Endothelial cell of umbilical vein (primary cell): Measurements from ENCODE around the gene TNFRSF4. TPM values are rescaled to one million over a fixed set of nuclear protein-coding genes. Genes with fewer than 3 reads are reported as not detected.
A peak's percentile ranks its signal among the peaks of the same experiment; 100 is the strongest.

Experiments used
- BruUV-seq: library from RNA; stranded (reverse); fragments of 400-500 nt; replicated peaks from 2 replicates; lab custom pipeline; 2021; lab: Mats Ljungman, UMichigan
- CTCF ChIA-PET: fragments of 300-600, 350-600 bp; sonication (Branson Sonifier 250); formaldehyde crosslinking; loops from one replicate; lab custom pipeline; 2021; ENCODE audit warnings: antibody characterized with exemption, inconsistent platforms; lab: Charles Lee
- POLR2A ChIA-PET: fragments of 300-600, 350-600 bp; sonication (Branson Sonifier 250); formaldehyde crosslinking; loops from one replicate; lab custom pipeline; 2021; ENCODE audit warnings: antibody characterized with exemption, inconsistent platforms; lab: Charles Lee
- DNase-seq: peaks from one replicate; pipeline ENCODE4 v3.0.0-alpha.2; 2011; ENCODE audit warnings: low read depth, low spot score
- FAIRE-seq: peaks from 2 replicates; lab custom pipeline; 2011; peaks lifted over from hg19 to GRCh38; lab: Jason Lieb, UNC
- H2AFZ ChIP-seq: 2 replicates; pipeline ENCODE4 v1.6.0; 2012; ENCODE audit warnings: low read depth, low read length, control low read depth, inconsistent platforms
- H3K27ac ChIP-seq: 2 replicates; pipeline ENCODE4 v1.5.1; 2011; ENCODE audit warnings: low read depth, mild to moderate bottlenecking, control low read depth, low read length, moderate library complexity; ENCODE audit not compliant: insufficient read depth
- H3K27me3 ChIP-seq, 2 experiments: 2 replicates each; pipeline versions ENCODE4 v1.6.0 to v1.6.1; 2011; ENCODE audit warnings: low read length in 2 of 2, mixed read lengths in 1 of 2; ENCODE audit not compliant: control insufficient read depth in 2 of 2, insufficient read depth in 2 of 2
- H3K36me3 ChIP-seq, 2 experiments: 2 replicates in 1 of 2; 3 replicates in 1 of 2; pipeline ENCODE4 v1.5.1; 2011; ENCODE audit warnings: low read length in 2 of 2, mild to moderate bottlenecking in 1 of 2, moderate library complexity in 1 of 2; ENCODE audit not compliant: control insufficient read depth in 2 of 2, insufficient read depth in 2 of 2; ENCODE audit errors: extremely low read depth in 1 of 2
- H3K4me1 ChIP-seq: 3 replicates; pipeline ENCODE4 v1.5.1; 2011; ENCODE audit warnings: mild to moderate bottlenecking, low read length; ENCODE audit not compliant: control insufficient read depth, insufficient read depth; ENCODE audit errors: extremely low read depth
- H3K4me2 ChIP-seq: 2 replicates; pipeline ENCODE4 v1.6.1; 2011; ENCODE audit warnings: low read length, control low read depth, mixed read lengths; ENCODE audit not compliant: insufficient read depth
- H3K4me3 ChIP-seq, 3 experiments: fragments of 200-600 bp in 1 of 3; sonication (generic), shearing (Covaris generic) in 1 of 3; replicated peaks in 1 of 3; 2 replicates each; pipeline ENCODE4 v1.5.1; 2011 to 2016; ENCODE audit warnings: control low read depth in 3 of 3, low read length in 3 of 3, mild to moderate bottlenecking in 2 of 3, inconsistent platforms in 1 of 3, low read depth in 1 of 3, moderate library complexity in 1 of 3; ENCODE audit not compliant: insufficient read depth in 1 of 3
- H3K79me2 ChIP-seq: 2 replicates; pipeline ENCODE4 v1.6.0; 2012; ENCODE audit warnings: low read length, inconsistent platforms; ENCODE audit not compliant: control insufficient read depth, insufficient read depth
- H3K9ac ChIP-seq: replicated peaks from 2 replicates; pipeline ENCODE3; 2011; ENCODE audit warnings: low read length, control low read depth; ENCODE audit not compliant: insufficient read depth; ENCODE audit errors: extremely low read depth
- H3K9me1 ChIP-seq: replicated peaks from 3 replicates; pipeline ENCODE4 v1.6.0; 2011; ENCODE audit warnings: mild to moderate bottlenecking, low read length; ENCODE audit not compliant: control insufficient read depth, insufficient read depth; ENCODE audit errors: extremely low read depth
- H3K9me3 ChIP-seq: replicated peaks from 2 replicates; pipeline ENCODE4 v1.5.1; 2012; ENCODE audit warnings: low read length, inconsistent platforms; ENCODE audit not compliant: control insufficient read depth, insufficient read depth
- H4K20me1 ChIP-seq: replicated peaks from 2 replicates; pipeline ENCODE3; 2011; ENCODE audit warnings: mild to moderate bottlenecking, low read length; ENCODE audit not compliant: control insufficient read depth, insufficient read depth; ENCODE audit errors: extremely low read depth
- CTCF ChIP-seq, 2 donors: IDR thresholded peaks; 1 replicate in 1 of 2; 2 replicates in 1 of 2; pipeline ENCODE4 v1.5.1; 2011; ENCODE audit warnings: low read length in 2 of 2, mild to moderate bottlenecking in 2 of 2, moderate library complexity in 2 of 2, control low read depth in 1 of 2, inconsistent platforms in 1 of 2, low read depth in 1 of 2; ENCODE audit not compliant: insufficient read depth in 1 of 2; ENCODE audit errors: extremely low read depth in 1 of 2
- JUN ChIP-seq: IDR thresholded peaks from 2 replicates; pipeline ENCODE4 v1.6.1; 2011; ENCODE audit warnings: borderline replicate concordance, low read depth; ENCODE audit not compliant: insufficient read length, insufficient read depth
- MAX ChIP-seq: IDR thresholded peaks from 2 replicates; pipeline ENCODE4 v1.6.1; 2011; ENCODE audit not compliant: insufficient read depth, insufficient read length
- MYC ChIP-seq: IDR thresholded peaks from one replicate; pipeline ENCODE4 v1.6.1; 2011; ENCODE audit warnings: mild to moderate bottlenecking, low read depth, low read length
- POLR2A ChIP-seq: IDR thresholded peaks from 2 replicates; pipeline ENCODE4 v1.6.1; 2012; ENCODE audit warnings: low read depth, mild to moderate bottlenecking, control low read depth, low read length
- POLR2AphosphoS5 ChIP-seq: IDR thresholded peaks from 2 replicates; pipeline ENCODE4 v1.6.1; 2012; ENCODE audit warnings: low read depth, mild to moderate bottlenecking, control low read depth, low read length, moderate library complexity; ENCODE audit not compliant: insufficient read depth
- dilution Hi-C: fragments of 300-500 bp; cut with MboI; formaldehyde crosslinking; loops from one replicate; pipeline ENCODE4 v1.15.0; 2019; ENCODE audit warnings: low sequenced_read_pairs; ENCODE audit not compliant: extremely low pct_ligation_motif_present
- intact Hi-C: fragments of 100-400 bp; cut with micrococcal nuclease; formaldehyde crosslinking; loops from one replicate; pipeline ENCODE4 v1.10.0; 2022
- polyA plus RNA-seq, 4 experiments: library from polyadenylated mRNA; depleted of rRNA in 3 of 4; stranded (reverse) in 3 of 4; unstranded in 1 of 4; fragments of >200 nt; gene quantifications; 2 replicates each; pipeline versions ENCODE4 v1.2.1 to v1.2.3, GENCODE V29; 2011 to 2012; ENCODE audit warnings: missing spikeins in 1 of 4
- total RNA-seq: library from RNA; stranded (reverse); gene quantifications from 2 replicates; pipeline ENCODE4 v1.2.3, GENCODE V29; 2021

Gene TNFRSF4
- total and polyA plus RNA-seq, 2 donors (not counting 3 experiments of a cell fraction or from before 2014, with no cell fraction given), result 0.55 to 1.5 TPM

GRCh38 chr1:1232796-1233566 lies 19.0 kb upstream of the TNFRSF4 start:
- no peaks in the 10 kb centered on the region for H4K20me1 ChIP-seq
- no peak overlapping the region for H3K9ac ChIP-seq
- H3K27ac ChIP-seq, result no peak overlapping the region
- DNase-seq (no peak), FAIRE-seq (no peak)
- H3K79me2 ChIP-seq, result peaks cover 52% of the 10 kb centered on the region
- POLR2A ChIA-PET, result no interaction called here
- no peak overlapping the region for H2AFZ ChIP-seq
- H3K4me3 ChIP-seq, result peak overlapping the region in 1 of 3 experiments; percentile 14
- TF ChIP-seq MAX (no peak), POLR2A (no peak), CTCF (IDR thresholded peaks at IDR 0.05; ENCODE audit: extremely low read depth in 1 of 2, insufficient read depth in 1 of 2, low read depth in 1 of 2, low read length in 2 of 2) (no peak), POLR2AphosphoS5 (no peak), JUN (no peak), MYC (no peak)
- no peaks in the 10 kb centered on the region for H3K27me3 ChIP-seq
- dilution Hi-C loops (no loop called here), intact Hi-C loops (loop anchor here (2.0 kb wide), 1 partner anchor 28 kb away; no protein-coding TSS in a partner anchor)
- BruUV-seq, result no TSS peak
- CTCF ChIA-PET, result no interaction called here
- peaks cover 1 to 5% of the 10 kb centered on the region in 2 experiments for H3K36me3 ChIP-seq
- H3K9me1 ChIP-seq, result no peaks in the 10 kb centered on the region
- H3K9me3 ChIP-seq, result no peaks in the 10 kb centered on the region
- no peak overlapping the region for H3K4me2 ChIP-seq
- H3K4me1 ChIP-seq, result peaks cover 6% of the 10 kb centered on the region
